MM.1S (cell line): ENCODE results near the gene ANKS3.

Experiments used
- DNase-seq: peaks from one replicate; pipeline ENCODE4 v3.0.0-alpha.2; 2015
- H2AFZ ChIP-seq: fragments of 300-600 bp; sonication (generic); 2 replicates; pipeline ENCODE4 v1.6.0; 2016; ENCODE audit warnings: antibody characterized with exemption, low read length
- H3F3A ChIP-seq: fragments of 300-600 bp; sonication (generic); 2 replicates; pipeline ENCODE4 v1.6.1; 2016; ENCODE audit warnings: mild to moderate bottlenecking, antibody characterized with exemption, low read length, moderate library complexity, mixed read lengths; ENCODE audit not compliant: insufficient read depth
- H3K27ac ChIP-seq: fragments of 300-600 bp; sonication (generic); 2 replicates; pipeline ENCODE4 v1.5.1; 2016; ENCODE audit warnings: mild to moderate bottlenecking, low read length
- H3K27me3 ChIP-seq: fragments of 300-600 bp; sonication (generic); replicated peaks from 2 replicates; pipeline ENCODE4 v1.6.0; 2016; ENCODE audit warnings: low read length; ENCODE audit not compliant: insufficient read depth
- H3K36me3 ChIP-seq: fragments of 300-600 bp; sonication (generic); replicated peaks from 2 replicates; pipeline ENCODE4 v1.6.1; 2016; ENCODE audit warnings: mild to moderate bottlenecking, low read length, mixed read lengths; ENCODE audit not compliant: insufficient read depth
- H3K4me1 ChIP-seq: fragments of 300-600 bp; sonication (generic); 2 replicates; pipeline ENCODE4 v1.6.1; 2016; ENCODE audit warnings: low read length, mixed read lengths
- H3K4me2 ChIP-seq: fragments of 300-600 bp; sonication (generic); 2 replicates; pipeline ENCODE4 v1.6.0; 2016; ENCODE audit warnings: low read depth, low read length
- H3K4me3 ChIP-seq: fragments of 300-600 bp; sonication (generic); 2 replicates; pipeline ENCODE4 v1.5.1; 2016; ENCODE audit warnings: low read length, mixed read lengths
- H3K79me2 ChIP-seq: fragments of 300-600 bp; sonication (generic); 2 replicates; pipeline ENCODE4 v1.6.1; 2016; ENCODE audit warnings: mixed run types, low read length, mixed read lengths
- H3K9ac ChIP-seq: fragments of 300-600 bp; sonication (generic); 2 replicates; pipeline ENCODE4 v1.6.1; 2016; ENCODE audit warnings: low read length, mixed read lengths
- H3K9me2 ChIP-seq: fragments of 300-600 bp; sonication (generic); replicated peaks from 2 replicates; pipeline ENCODE4 v1.6.1; 2016; ENCODE audit warnings: mild to moderate bottlenecking, low read length, mixed read lengths; ENCODE audit not compliant: insufficient read depth
- H3K9me3 ChIP-seq: fragments of 300-600 bp; sonication (generic); replicated peaks from 2 replicates; pipeline ENCODE4 v1.6.1; 2016; ENCODE audit warnings: mild to moderate bottlenecking, low read length, mixed read lengths; ENCODE audit not compliant: insufficient read depth
- H4K20me1 ChIP-seq: fragments of 300-600 bp; sonication (generic); 2 replicates; pipeline ENCODE4 v1.6.1; 2016; ENCODE audit warnings: mild to moderate bottlenecking, low read length, moderate library complexity, mixed read lengths; ENCODE audit not compliant: insufficient read depth
- EZH2 ChIP-seq: fragments of 300-600 bp; sonication (generic); optimal IDR thresholded peaks from 2 replicates; pipeline ENCODE3; 2017; ENCODE audit warnings: low read depth, mild to moderate bottlenecking, antibody characterized with exemption, low read length, mixed read lengths
- EZH2phosphoT487 ChIP-seq: fragments of 300-600 bp; sonication (generic); IDR thresholded peaks from 2 replicates; pipeline ENCODE4 v1.6.1; 2018; ENCODE audit warnings: antibody characterized with exemption, low read length
- TF ChIP-seq, protein P1 (sequence below): fragments of 300-600 bp; sonication (generic); IDR thresholded peaks from 2 replicates; pipeline ENCODE4 v1.5.1; 2016; ENCODE audit warnings: antibody characterized with exemption, low read length, mixed read lengths

ANKS3 gene

DNA sequence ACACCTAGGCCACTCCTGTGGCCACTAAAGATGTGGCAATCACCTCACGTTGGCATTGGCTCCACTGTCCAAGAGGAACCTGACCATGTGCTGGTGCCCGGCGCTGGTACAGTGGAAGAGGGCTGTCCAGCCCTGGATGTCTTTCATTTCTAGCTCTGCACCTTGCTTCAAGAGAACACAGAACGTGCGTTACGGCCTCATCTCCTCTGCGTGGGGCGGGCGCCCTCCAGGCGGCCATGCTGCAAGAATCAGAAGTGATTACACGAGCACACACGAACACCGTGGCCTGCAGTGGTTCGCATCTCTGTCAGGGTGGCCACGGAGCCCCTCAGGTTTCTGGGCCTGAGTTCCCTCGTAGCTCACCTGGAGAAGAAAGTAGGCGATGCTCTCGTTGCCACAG lies 7.5 kb downstream of the ANKS3 start:
- Histone ChIP-seq H3K9me3 (no peaks in the 10 kb centered on the region), H3K79me2 (no peaks in the 10 kb centered on the region), H3K4me1 (no peaks in the 10 kb centered on the region), H3K27ac (no peak overlapping the region), H3K4me2 (no peak overlapping the region), H3K27me3 (no peaks in the 10 kb centered on the region), H4K20me1 (no peaks in the 10 kb centered on the region), H3K36me3 (no peaks in the 10 kb centered on the region), H3K9ac (no peak overlapping the region), H3K4me3 (no peak overlapping the region), H3F3A (no peaks in the 10 kb centered on the region), H2AFZ (no peak overlapping the region), H3K9me2 (no peaks in the 10 kb centered on the region)
- DNase-seq = no peak
- TF ChIP-seq EZH2phosphoT487 (no peak), EZH2 (no peak)
- TF ChIP-seq, protein P1, sequence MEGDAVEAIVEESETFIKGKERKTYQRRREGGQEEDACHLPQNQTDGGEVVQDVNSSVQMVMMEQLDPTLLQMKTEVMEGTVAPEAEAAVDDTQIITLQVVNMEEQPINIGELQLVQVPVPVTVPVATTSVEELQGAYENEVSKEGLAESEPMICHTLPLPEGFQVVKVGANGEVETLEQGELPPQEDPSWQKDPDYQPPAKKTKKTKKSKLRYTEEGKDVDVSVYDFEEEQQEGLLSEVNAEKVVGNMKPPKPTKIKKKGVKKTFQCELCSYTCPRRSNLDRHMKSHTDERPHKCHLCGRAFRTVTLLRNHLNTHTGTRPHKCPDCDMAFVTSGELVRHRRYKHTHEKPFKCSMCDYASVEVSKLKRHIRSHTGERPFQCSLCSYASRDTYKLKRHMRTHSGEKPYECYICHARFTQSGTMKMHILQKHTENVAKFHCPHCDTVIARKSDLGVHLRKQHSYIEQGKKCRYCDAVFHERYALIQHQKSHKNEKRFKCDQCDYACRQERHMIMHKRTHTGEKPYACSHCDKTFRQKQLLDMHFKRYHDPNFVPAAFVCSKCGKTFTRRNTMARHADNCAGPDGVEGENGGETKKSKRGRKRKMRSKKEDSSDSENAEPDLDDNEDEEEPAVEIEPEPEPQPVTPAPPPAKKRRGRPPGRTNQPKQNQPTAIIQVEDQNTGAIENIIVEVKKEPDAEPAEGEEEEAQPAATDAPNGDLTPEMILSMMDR = no peak

DNA sequence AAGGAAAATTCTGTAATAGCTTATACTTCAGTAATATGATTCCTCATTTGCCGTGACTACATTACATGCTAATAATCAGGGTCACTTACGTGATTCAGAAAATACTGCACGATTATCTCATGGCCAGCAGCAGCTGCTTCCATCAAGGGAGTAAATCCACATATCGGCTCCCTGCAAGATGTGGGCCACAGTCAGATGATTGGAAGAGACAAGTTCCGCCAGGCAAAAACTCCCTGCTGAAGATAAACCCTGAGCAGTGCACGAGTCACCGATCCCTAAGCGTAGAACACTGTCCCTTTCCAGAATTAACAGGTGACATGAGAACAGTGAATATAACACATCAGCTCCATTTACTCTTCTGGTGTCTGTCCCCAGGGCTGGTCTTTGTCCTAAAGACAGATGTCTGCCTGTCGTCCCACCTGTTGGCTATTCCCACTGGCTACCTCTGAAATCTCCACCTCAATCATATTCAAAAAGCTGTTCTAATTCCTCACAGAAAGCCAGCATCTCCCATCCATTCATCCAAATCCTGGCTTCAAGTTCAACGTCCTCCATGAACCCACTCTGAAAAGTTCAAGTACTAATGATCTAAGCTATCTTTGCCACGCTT lies 9.3 kb downstream of the ANKS3 start:
- DNase-seq = no peak
- Histone ChIP-seq H3K36me3 (no peaks in the 10 kb centered on the region), H3K4me1 (no peaks in the 10 kb centered on the region), H2AFZ (no peak overlapping the region), H4K20me1 (no peaks in the 10 kb centered on the region), H3K9me2 (no peaks in the 10 kb centered on the region), H3K9me3 (no peaks in the 10 kb centered on the region), H3K4me2 (no peak overlapping the region), H3F3A (no peaks in the 10 kb centered on the region), H3K9ac (no peak overlapping the region), H3K27ac (no peak overlapping the region), H3K79me2 (no peaks in the 10 kb centered on the region), H3K27me3 (no peaks in the 10 kb centered on the region), H3K4me3 (no peak overlapping the region)
- TF ChIP-seq, protein P1 = no peak
- TF ChIP-seq EZH2 (no peak), EZH2phosphoT487 (no peak)

DNA sequence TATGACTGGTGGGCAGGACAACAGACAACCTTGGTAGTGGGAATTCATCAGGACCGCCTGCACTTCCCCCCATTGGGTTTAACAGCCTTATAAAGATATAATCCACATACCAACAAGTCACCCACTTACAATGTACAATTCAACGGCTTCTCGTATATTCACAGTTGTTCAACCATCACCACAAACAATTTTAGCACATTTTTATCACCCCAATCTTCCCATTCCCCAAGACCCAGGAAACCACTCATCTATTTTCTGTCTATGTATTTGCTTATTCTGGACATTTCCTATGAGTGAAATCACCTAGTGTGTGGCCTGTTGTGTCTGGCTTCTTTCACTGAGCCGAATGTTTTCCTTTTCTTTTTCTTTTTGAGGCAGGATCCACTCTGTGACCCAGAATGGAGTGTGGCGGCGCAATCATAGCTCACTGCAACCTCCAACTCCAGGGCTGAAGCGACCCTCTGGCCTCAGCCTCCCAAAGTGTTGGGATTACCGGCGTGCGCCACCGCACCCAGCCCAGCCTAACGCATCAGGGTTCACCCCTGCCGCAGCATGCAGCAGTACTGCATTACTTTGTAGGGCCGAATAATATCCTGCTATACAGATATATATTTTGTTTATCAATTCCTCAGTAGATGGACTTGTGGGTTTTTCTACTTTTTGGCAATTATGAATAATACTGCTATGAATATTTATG lies 10.9 kb downstream of the ANKS3 start:
- Histone ChIP-seq H3F3A (no peaks in the 10 kb centered on the region), H3K36me3 (no peaks in the 10 kb centered on the region), H3K27me3 (no peaks in the 10 kb centered on the region), H3K9me3 (no peaks in the 10 kb centered on the region), H3K27ac (no peak overlapping the region), H2AFZ (no peak overlapping the region), H4K20me1 (no peaks in the 10 kb centered on the region), H3K9ac (no peak overlapping the region), H3K4me1 (no peaks in the 10 kb centered on the region), H3K9me2 (no peaks in the 10 kb centered on the region), H3K4me2 (no peak overlapping the region), H3K4me3 (no peak overlapping the region), H3K79me2 (no peaks in the 10 kb centered on the region)
- no peak for TF ChIP-seq EZH2phosphoT487
- no peak for DNase-seq

DNA sequence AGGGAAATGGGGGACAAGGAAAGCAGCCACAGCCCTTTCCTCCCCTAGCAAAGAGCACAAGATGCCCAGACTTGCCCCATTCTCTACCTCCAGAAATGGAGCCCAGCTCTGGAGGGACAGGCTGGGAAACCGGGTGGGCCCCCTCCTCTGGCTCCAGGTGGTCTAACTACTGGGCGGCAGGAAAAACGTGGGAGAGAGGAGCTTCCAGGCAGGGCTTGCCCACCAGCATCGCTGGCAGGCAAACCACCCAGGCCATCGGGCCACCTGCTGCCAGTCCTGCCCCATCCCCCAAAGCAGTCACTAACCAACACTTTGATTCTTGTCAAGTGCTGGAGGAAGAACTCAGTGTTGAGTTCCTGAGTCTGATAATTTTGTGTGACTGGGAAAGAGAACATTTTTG lies 15.6 kb downstream of the ANKS3 start:
- Histone ChIP-seq H3K9me2 (no peaks in the 10 kb centered on the region), H3K27ac (no peak overlapping the region), H4K20me1 (no peaks in the 10 kb centered on the region), H3K9ac (no peak overlapping the region), H3K9me3 (no peaks in the 10 kb centered on the region), H3K79me2 (no peaks in the 10 kb centered on the region), H3K4me2 (no peak overlapping the region), H3K4me1 (no peaks in the 10 kb centered on the region), H3K36me3 (no peaks in the 10 kb centered on the region), H3K4me3 (no peak overlapping the region), H2AFZ (no peak overlapping the region), H3F3A (no peaks in the 10 kb centered on the region), H3K27me3 (no peaks in the 10 kb centered on the region)
- no peak for DNase-seq
- TF ChIP-seq, protein P1 = no peak
- TF ChIP-seq EZH2 (no peak), EZH2phosphoT487 (no peak)
